MM.1S (cell line): Measurements from ENCODE around the gene TARS3.
"Not testable (repeated sequence)": the region's sequence is repeated elsewhere in the genome, so short reads cannot be mapped to it uniquely, and the experiment has no call there.

Source experiments
- DNase-seq: peaks from one replicate; pipeline ENCODE4 v3.0.0-alpha.2; 2015
- H2AFZ ChIP-seq: fragments of 300-600 bp; sonication (generic); 2 replicates; pipeline ENCODE4 v1.6.0; 2016; ENCODE audit warnings: antibody characterized with exemption, low read length
- H3F3A ChIP-seq: fragments of 300-600 bp; sonication (generic); 2 replicates; pipeline ENCODE4 v1.6.1; 2016; ENCODE audit warnings: mild to moderate bottlenecking, antibody characterized with exemption, low read length, moderate library complexity, mixed read lengths; ENCODE audit not compliant: insufficient read depth
- H3K27ac ChIP-seq: fragments of 300-600 bp; sonication (generic); 2 replicates; pipeline ENCODE4 v1.5.1; 2016; ENCODE audit warnings: mild to moderate bottlenecking, low read length
- H3K27me3 ChIP-seq: fragments of 300-600 bp; sonication (generic); replicated peaks from 2 replicates; pipeline ENCODE4 v1.6.0; 2016; ENCODE audit warnings: low read length; ENCODE audit not compliant: insufficient read depth
- H3K36me3 ChIP-seq: fragments of 300-600 bp; sonication (generic); replicated peaks from 2 replicates; pipeline ENCODE4 v1.6.1; 2016; ENCODE audit warnings: mild to moderate bottlenecking, low read length, mixed read lengths; ENCODE audit not compliant: insufficient read depth
- H3K4me1 ChIP-seq: fragments of 300-600 bp; sonication (generic); 2 replicates; pipeline ENCODE4 v1.6.1; 2016; ENCODE audit warnings: low read length, mixed read lengths
- H3K4me2 ChIP-seq: fragments of 300-600 bp; sonication (generic); 2 replicates; pipeline ENCODE4 v1.6.0; 2016; ENCODE audit warnings: low read depth, low read length
- H3K4me3 ChIP-seq: fragments of 300-600 bp; sonication (generic); 2 replicates; pipeline ENCODE4 v1.5.1; 2016; ENCODE audit warnings: low read length, mixed read lengths
- H3K79me2 ChIP-seq: fragments of 300-600 bp; sonication (generic); 2 replicates; pipeline ENCODE4 v1.6.1; 2016; ENCODE audit warnings: mixed run types, low read length, mixed read lengths
- H3K9ac ChIP-seq: fragments of 300-600 bp; sonication (generic); 2 replicates; pipeline ENCODE4 v1.6.1; 2016; ENCODE audit warnings: low read length, mixed read lengths
- H3K9me2 ChIP-seq: fragments of 300-600 bp; sonication (generic); replicated peaks from 2 replicates; pipeline ENCODE4 v1.6.1; 2016; ENCODE audit warnings: mild to moderate bottlenecking, low read length, mixed read lengths; ENCODE audit not compliant: insufficient read depth
- H3K9me3 ChIP-seq: fragments of 300-600 bp; sonication (generic); replicated peaks from 2 replicates; pipeline ENCODE4 v1.6.1; 2016; ENCODE audit warnings: mild to moderate bottlenecking, low read length, mixed read lengths; ENCODE audit not compliant: insufficient read depth
- H4K20me1 ChIP-seq: fragments of 300-600 bp; sonication (generic); 2 replicates; pipeline ENCODE4 v1.6.1; 2016; ENCODE audit warnings: mild to moderate bottlenecking, low read length, moderate library complexity, mixed read lengths; ENCODE audit not compliant: insufficient read depth
- EZH2 ChIP-seq: fragments of 300-600 bp; sonication (generic); optimal IDR thresholded peaks from 2 replicates; pipeline ENCODE3; 2017; ENCODE audit warnings: low read depth, mild to moderate bottlenecking, antibody characterized with exemption, low read length, mixed read lengths
- EZH2phosphoT487 ChIP-seq: fragments of 300-600 bp; sonication (generic); IDR thresholded peaks from 2 replicates; pipeline ENCODE4 v1.6.1; 2018; ENCODE audit warnings: antibody characterized with exemption, low read length
- TF ChIP-seq, protein P1 (sequence below): fragments of 300-600 bp; sonication (generic); IDR thresholded peaks from 2 replicates; pipeline ENCODE4 v1.5.1; 2016; ENCODE audit warnings: antibody characterized with exemption, low read length, mixed read lengths

Gene TARS3

DNA sequence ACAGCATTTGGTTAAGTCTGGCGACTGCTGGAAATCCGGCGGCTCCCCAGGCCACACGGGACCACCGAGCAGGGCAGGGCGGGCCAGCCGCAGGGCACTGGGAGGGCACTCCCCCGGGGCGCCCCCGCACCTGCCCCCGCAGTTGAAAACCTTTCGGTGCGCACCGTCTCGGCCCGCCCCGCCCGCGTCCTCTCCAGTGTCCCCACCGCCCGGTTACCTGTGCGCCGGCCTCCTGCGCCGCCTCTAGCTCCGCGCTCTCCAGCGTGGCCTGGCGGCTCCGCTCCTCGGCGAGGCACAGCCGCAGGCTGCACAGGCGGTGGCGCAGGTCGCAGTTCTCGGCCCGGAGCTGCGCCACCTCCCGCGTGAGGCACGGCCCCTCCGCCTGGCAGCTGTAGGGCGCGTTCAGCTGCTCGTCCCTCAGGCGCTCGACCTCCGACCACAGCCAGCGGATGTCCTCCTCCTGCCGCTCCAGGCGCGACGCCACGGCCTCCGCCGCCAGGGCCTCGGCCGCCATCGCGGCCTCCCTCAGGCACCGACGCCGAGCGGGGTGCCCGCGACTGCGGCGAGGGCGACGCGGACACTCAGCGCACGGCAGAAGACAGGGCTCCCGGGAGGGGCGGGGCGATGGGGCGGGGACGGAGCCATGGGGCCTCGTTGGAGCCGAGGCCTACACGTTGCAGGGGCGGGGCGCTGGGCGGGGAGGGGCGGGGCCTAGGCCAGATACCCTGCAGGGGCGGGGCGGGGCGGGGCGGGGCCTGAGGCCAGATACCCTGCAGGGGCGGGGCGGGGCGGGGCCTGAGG lies at the start of gene TARS3:
Gene TARS3, minus strand, starts transcription at position 600 of the 801 bp plus-strand sequence. Its CDS starts 86 bp downstream, at position 514.
- TF ChIP-seq, protein P1, sequence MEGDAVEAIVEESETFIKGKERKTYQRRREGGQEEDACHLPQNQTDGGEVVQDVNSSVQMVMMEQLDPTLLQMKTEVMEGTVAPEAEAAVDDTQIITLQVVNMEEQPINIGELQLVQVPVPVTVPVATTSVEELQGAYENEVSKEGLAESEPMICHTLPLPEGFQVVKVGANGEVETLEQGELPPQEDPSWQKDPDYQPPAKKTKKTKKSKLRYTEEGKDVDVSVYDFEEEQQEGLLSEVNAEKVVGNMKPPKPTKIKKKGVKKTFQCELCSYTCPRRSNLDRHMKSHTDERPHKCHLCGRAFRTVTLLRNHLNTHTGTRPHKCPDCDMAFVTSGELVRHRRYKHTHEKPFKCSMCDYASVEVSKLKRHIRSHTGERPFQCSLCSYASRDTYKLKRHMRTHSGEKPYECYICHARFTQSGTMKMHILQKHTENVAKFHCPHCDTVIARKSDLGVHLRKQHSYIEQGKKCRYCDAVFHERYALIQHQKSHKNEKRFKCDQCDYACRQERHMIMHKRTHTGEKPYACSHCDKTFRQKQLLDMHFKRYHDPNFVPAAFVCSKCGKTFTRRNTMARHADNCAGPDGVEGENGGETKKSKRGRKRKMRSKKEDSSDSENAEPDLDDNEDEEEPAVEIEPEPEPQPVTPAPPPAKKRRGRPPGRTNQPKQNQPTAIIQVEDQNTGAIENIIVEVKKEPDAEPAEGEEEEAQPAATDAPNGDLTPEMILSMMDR: peak; percentile 22
- no peak for TF ChIP-seq EZH2phosphoT487
- peak within 1 kb of the TSS; percentile 87 for H3K9ac ChIP-seq
- H3K4me3 ChIP-seq: peak within 1 kb of the TSS; percentile 86
- H2AFZ ChIP-seq: peak within 1 kb of the TSS; percentile 74
- H3K27me3 ChIP-seq: no peaks in the 10 kb centered on the region
- H3K36me3 ChIP-seq: peaks cover 10% of the 10 kb centered on the region; the same call in 1 of the 2 replicates
- peaks cover 4% of the 10 kb centered on the region; the same call in 1 of the 2 replicates for H3K79me2 ChIP-seq
- peak within 1 kb of the TSS; percentile 92 for H3K27ac ChIP-seq
- H3K4me2 ChIP-seq: peak within 1 kb of the TSS; percentile 85
- no peaks in the 10 kb centered on the region for H3K4me1 ChIP-seq
- H4K20me1 ChIP-seq: no peaks in the 10 kb centered on the region
- no peaks in the 10 kb centered on the region for H3K9me2 ChIP-seq
- peaks cover 16% of the 10 kb centered on the region for H3F3A ChIP-seq
- peak; percentile 94 for DNase-seq
- no peaks in the 10 kb centered on the region for H3K9me3 ChIP-seq

DNA sequence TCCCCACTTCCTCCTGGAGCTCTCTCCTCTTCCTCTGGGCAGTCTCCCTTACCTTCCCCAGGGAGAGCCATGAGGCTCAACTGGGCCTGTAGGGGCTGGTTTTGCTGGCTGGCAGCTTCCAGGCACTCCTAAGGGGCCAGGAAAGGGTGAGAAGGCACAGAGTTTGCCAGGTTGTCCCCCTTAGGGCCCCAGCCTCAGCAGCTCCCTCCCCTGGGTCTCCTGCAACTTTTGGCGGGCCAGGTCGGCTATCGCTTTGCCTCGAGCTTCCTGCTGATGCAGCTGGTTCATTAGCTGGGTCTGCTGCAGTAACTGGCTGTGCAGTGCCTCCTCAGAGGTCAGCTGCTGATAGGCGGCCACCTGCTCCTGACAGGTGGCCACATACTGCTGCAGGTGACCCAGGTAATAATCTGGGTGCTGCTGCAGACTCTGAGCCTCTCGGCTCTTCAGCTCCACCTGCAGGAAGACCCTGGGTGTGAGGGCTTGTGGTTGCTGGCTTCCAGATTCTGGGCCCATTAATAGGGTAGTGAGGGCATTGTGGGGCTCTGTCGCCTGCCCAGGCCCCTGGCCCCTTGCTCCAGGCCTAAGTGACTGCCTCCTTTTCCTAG lies 49.3 kb upstream of the TARS3 start:
- Histone ChIP-seq H3K4me1 (no peaks in the 10 kb centered on the region), H3K36me3 (no peaks in the 10 kb centered on the region), H3K9me2 (no peaks in the 10 kb centered on the region), H2AFZ (no peak overlapping the region), H3K27me3 (no peaks in the 10 kb centered on the region), H3K4me3 (no peak overlapping the region), H4K20me1 (no peaks in the 10 kb centered on the region), H3K27ac (no peak overlapping the region), H3F3A (no peaks in the 10 kb centered on the region), H3K9me3 (no peaks in the 10 kb centered on the region), H3K9ac (no peak overlapping the region), H3K79me2 (no peaks in the 10 kb centered on the region), H3K4me2 (no peak overlapping the region)
- no peak for TF ChIP-seq EZH2phosphoT487
- TF ChIP-seq EZH2: no peak
- TF ChIP-seq, protein P1: peak; percentile 40
- peak; percentile 31 for DNase-seq

DNA sequence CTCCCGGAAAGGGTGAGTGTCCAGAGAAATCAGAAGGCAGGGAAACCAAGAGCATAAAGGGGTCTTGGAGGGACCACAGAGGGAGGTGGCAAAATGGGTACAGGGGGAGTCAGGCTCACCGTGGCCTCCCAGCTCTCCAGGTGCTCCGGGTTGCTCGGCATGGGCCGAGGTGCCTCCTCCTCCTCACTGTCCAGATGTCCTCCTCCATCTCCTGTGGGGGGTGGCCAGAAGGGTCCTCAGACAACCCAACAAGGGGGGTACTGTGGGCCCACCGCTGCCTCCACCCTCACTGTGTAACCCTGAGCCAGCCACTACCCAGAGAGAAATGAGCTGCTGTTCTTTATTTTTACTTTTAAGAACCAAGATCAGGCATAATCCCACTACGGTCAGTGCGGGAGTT lies 48.6 kb upstream of the TARS3 start:
- no peaks in the 10 kb centered on the region for H3K36me3 ChIP-seq

DNA sequence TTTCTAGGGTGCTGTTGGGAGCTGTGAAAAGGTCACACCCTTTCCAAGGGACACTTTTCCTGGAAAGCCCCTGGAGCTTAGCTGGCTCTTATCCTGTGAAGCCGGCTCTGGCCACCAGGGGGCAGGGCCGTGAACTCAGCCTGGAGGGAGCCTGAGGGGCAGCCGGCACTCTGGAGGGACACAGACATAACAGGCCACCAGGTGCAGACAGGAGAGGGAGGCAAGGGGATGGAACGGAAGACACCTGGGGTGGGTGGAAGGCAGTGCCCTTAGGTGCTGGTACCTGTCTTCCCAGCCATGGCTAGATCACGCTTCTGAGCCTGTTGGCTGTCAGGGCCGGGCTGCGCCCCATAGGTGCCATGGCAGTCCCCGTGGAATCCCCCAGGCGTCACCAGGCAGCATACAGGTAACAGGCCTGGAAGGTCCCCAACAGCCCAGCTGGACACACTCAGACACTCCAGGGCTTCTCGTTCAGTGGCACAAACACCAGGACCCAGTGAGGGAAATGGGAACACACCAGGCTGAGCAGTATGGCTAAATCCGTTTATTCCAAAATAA lies 42.9 kb upstream of the TARS3 start:
- not testable (repeated sequence) for H4K20me1 ChIP-seq, H3K79me2 ChIP-seq, H3K9me2 ChIP-seq, H3K9ac ChIP-seq, H3K27ac ChIP-seq, H3K36me3 ChIP-seq, H3K9me3 ChIP-seq, H3K27me3 ChIP-seq, H3F3A ChIP-seq, H3K4me3 ChIP-seq, H2AFZ ChIP-seq, H3K4me2 ChIP-seq, H3K4me1 ChIP-seq, DNase-seq

More for the DNA sequence above, 48.6 kb upstream of the TARS3 start:
- Histone ChIP-seq H2AFZ (no peak overlapping the region), H3K27me3 (no peaks in the 10 kb centered on the region), H3K9me3 (no peaks in the 10 kb centered on the region), H4K20me1 (no peaks in the 10 kb centered on the region), H3K79me2 (no peaks in the 10 kb centered on the region), H3K9ac (no peak overlapping the region), H3K4me1 (no peaks in the 10 kb centered on the region), H3K27ac (no peak overlapping the region), H3F3A (no peaks in the 10 kb centered on the region), H3K4me3 (no peak overlapping the region), H3K4me2 (no peak overlapping the region), H3K9me2 (no peaks in the 10 kb centered on the region)
- TF ChIP-seq EZH2phosphoT487 (no peak), EZH2 (no peak)
- TF ChIP-seq, protein P1: no peak
- DNase-seq: no peak
